Adrenal gland (tissue), 12 donors: Measurements from ENCODE around the gene TBX15. TPM values are rescaled to one million over a fixed set of nuclear protein-coding genes. Genes with fewer than 3 reads are reported as not detected.

Experiments used
- DNase-seq, 7 donors: peaks; one replicate each; pipeline ENCODE4 v3.0.0-alpha.2; 2019 to 2020
- H3K27ac ChIP-seq, 5 donors: fragments of 200-600 bp; sonication (generic) in 4 of 5; 1 replicate in 3 of 5; 2 replicates in 2 of 5; pipeline versions ENCODE4 v1.5.1 to v1.8.0; 2016 to 2020; ENCODE audit warnings: mild to moderate bottlenecking in 1 of 5
- H3K27me3 ChIP-seq: fragments of 200-600 bp; 2 replicates; pipeline ENCODE4 v1.8.0; 2021
- H3K36me3 ChIP-seq, 2 donors: fragments of 200-600 bp; replicated peaks in 1 of 2; 1 replicate in 1 of 2; 2 replicates in 1 of 2; pipeline versions ENCODE4 v1.5.1 to v1.8.0; 2018 to 2022
- H3K4me1 ChIP-seq, 2 donors: fragments of 200-600 bp; replicated peaks in 1 of 2; 1 replicate in 1 of 2; 2 replicates in 1 of 2; pipeline versions ENCODE4 v1.5.1 to v1.8.0; 2018 to 2021
- H3K4me3 ChIP-seq, 4 donors: fragments of 200-600 bp; sonication (generic) in 3 of 4; one replicate each; pipeline ENCODE4 v1.5.1; 2016 to 2018
- H3K9me3 ChIP-seq, 3 donors: fragments of 200-600 bp; sonication (generic) in 1 of 3; replicated peaks in 1 of 3; 1 replicate in 2 of 3; 2 replicates in 1 of 3; pipeline versions ENCODE4 v1.5.1 to v1.8.0; 2016 to 2021
- POLR2A ChIP-seq, 2 donors: fragments of 450-650 bp; IDR thresholded peaks; one replicate each; pipeline ENCODE4 v1.6.1; 2017; ENCODE audit warnings: antibody characterized with exemption in 2 of 2, mild to moderate bottlenecking in 2 of 2, moderate library complexity in 1 of 2
- WGBS, 4 donors: extraction: QIAGEN DNeasy Blood & Tissue Kit in 2 of 4; methylation state at CpG; one replicate each; pipeline versions ENCODE4 v1.1.5 to v1.1.7; 2013 to 2017; 5-methylcytosine and 5-hydroxymethylcytosine counted together
- intact Hi-C, 2 donors: fragments of 100-400 bp; cut with DNase I; formaldehyde crosslinking; loops; one replicate each; pipeline versions ENCODE4 v1.14.1 to v1.15.0; 2022 to 2023
- polyA plus RNA-seq, 3 donors: library from polyadenylated mRNA; stranded (reverse); fragments of 200-250 nt in 2 of 3; fragments of 350-450 nt in 1 of 3; fragmentation: Illumina TruSeq in 1 of 3; extraction: RNeasy Lipid Tissue Mini Kit (QIAGEN cat#74804) in 1 of 3; gene quantifications; one replicate each; pipeline ENCODE4 v1.2.3, GENCODE V29; 2013 to 2014
- total RNA-seq, 9 donors: library from RNA; depleted of rRNA in 4 of 9; stranded (reverse); fragments of >200 nt in 4 of 9; fragments of 120-200 nt in 1 of 9; fragmentation: NEBNext Ultra II Directional in 1 of 9; extraction: Animal tissue kit (Norgen Biotek cat#: 25700) in 1 of 9; gene quantifications; one replicate each; pipeline versions ENCODE4 v1.1.0 to v1.2.4, GENCODE V29; 2013 to 2023
- TF ChIP-seq, protein P1 (sequence below), 6 experiments: fragments of 450-650 bp in 4 of 6; fragments of 200-600 bp in 2 of 6; sonication (generic) in 1 of 6; IDR thresholded peaks; 1 replicate in 5 of 6; 2 replicates in 1 of 6; pipeline versions ENCODE4 v1.5.1 to v1.8.0; 2016 to 2021; ENCODE audit warnings: antibody characterized with exemption in 6 of 6, mild to moderate bottlenecking in 2 of 6, moderate library complexity in 1 of 6
- donor health status: healthy with polysubstance abuse.
- donor health status: Bipolar disorder and iron deficiency.
- donor health status: DM: yes; HTN: yes; CAD: no.
- donor health status: DM: no; HTN: no; CAD: no.
- donor health status: DM: no; HTN: no; CAD: no.
- donor health status: DM: yes; HTN: yes; CAD: no.

TBX15 gene
- total and polyA plus RNA-seq, 12 donors = 0.06 to 0.48 (median 0.15) TPM; not detected in 2

DNA sequence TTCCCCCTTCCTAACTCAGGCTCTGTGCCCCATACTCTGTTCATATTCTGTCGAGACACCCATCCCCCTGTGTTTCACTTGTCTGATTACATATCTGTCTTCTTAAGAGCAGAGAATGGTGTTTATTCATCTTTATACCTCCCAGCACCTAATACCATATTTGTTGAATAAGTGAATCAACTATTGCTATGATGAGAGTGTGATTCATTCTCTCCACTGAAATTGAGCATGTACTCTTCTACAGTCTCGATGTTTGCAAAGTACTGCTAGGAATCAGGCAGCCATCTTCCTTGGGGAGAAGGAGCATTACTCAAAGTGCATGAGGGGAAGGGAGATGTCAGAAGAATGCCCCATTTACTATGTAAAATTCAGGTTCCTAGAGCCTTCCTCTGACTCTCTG is 27.0 kb downstream of the TBX15 start:
- no peaks in the 10 kb centered on the region for H3K36me3 ChIP-seq
- H3K4me1 ChIP-seq = no peaks in the 10 kb centered on the region
- DNase-seq = no peak
- no peak overlapping the region for H3K27ac ChIP-seq
- H3K9me3 ChIP-seq = no peaks in the 10 kb centered on the region
- H3K4me3 ChIP-seq = no peak overlapping the region
- no peaks in the 10 kb centered on the region for H3K27me3 ChIP-seq
- intact Hi-C loops = no loop called here
- no peak for TF ChIP-seq POLR2A (IDR thresholded peaks at IDR 0.05)
- TF ChIP-seq, protein P1, sequence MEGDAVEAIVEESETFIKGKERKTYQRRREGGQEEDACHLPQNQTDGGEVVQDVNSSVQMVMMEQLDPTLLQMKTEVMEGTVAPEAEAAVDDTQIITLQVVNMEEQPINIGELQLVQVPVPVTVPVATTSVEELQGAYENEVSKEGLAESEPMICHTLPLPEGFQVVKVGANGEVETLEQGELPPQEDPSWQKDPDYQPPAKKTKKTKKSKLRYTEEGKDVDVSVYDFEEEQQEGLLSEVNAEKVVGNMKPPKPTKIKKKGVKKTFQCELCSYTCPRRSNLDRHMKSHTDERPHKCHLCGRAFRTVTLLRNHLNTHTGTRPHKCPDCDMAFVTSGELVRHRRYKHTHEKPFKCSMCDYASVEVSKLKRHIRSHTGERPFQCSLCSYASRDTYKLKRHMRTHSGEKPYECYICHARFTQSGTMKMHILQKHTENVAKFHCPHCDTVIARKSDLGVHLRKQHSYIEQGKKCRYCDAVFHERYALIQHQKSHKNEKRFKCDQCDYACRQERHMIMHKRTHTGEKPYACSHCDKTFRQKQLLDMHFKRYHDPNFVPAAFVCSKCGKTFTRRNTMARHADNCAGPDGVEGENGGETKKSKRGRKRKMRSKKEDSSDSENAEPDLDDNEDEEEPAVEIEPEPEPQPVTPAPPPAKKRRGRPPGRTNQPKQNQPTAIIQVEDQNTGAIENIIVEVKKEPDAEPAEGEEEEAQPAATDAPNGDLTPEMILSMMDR (IDR thresholded peaks at IDR 0.05) = no peak
- 69 to 86% (median 83%) methylated on average over 2 of the region's 2 CpGs for WGBS, 4 donors

DNA sequence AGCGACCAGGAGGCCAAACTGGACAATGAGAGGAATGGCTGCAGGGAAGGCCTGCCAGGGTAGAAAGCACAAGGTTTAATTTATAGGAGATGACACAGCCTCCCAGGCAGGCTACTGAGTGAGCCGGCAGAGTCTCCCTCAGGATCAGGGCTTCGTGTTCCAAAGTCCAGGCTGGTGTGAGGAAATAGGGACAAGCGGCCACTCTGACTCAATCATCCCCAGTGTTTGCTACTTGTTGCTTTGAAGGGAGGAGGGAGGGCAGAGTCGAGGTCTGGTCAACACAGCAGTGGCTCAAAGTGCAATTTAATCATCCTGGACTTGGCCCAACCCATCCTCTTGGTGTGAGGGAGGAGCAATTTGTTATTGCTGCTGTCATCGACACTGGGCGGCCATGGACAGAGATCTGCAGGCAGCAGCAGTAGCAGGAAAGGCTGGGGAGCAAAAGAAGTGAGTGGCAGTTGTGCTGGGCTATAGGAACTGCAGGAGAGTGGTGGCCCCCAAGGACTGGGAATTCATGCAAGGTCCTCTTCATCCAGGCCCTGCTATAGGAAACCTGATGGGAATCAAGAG is 27.5 kb downstream of the TBX15 start:
- intact Hi-C loops = no loop called here
- peak in 2 of 7 donors; percentile 30 to 58 for DNase-seq
- WGBS, 4 donors = 21 to 39% (median 30%) methylated on average over 5 to 7 of the region's 7 CpGs

DNA sequence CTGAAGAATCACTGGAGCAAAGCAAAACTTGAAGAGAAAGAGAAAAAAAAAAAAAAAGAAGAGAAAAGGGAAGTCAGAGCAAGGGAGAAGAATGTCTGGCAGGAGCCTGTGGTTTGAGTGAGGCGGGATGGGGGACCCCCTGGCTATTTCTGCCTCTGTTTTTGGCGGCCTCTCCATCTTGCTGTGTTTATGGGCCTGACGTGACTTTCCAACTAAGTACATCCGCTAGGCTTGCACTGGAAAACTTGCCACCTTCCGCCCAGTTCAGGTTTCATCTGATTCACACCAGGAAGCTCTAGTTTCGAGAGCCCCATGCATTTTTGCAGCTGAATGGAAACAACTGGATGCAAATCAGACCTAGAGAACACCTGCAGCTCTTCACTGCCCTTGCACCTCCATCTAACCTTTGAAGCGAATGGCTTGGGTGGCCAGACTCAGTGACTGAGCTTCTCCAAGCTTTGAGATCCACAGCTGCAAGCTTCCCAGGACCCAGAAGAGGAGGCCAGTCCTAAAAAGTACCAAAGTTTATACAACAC is 28.0 kb downstream of the TBX15 start:
- 41 to 54% (median 49%) methylated on average over 7 of the region's 7 CpGs for WGBS, 4 donors
- Histone ChIP-seq H3K4me3 (no peak overlapping the region), H3K9me3 (no peaks in the 10 kb centered on the region), H3K4me1 (no peaks in the 10 kb centered on the region), H3K36me3 (no peaks in the 10 kb centered on the region), H3K27ac (no peak overlapping the region), H3K27me3 (no peaks in the 10 kb centered on the region)
- DNase-seq = no peak
- intact Hi-C loops = no loop called here
- no peak for TF ChIP-seq POLR2A (IDR thresholded peaks at IDR 0.05)
- TF ChIP-seq, protein P1 (IDR thresholded peaks at IDR 0.05) = no peak

More for the DNA sequence above, 27.5 kb downstream of the TBX15 start:
- Histone ChIP-seq H3K4me1 (no peaks in the 10 kb centered on the region), H3K4me3 (no peak overlapping the region), H3K27me3 (no peaks in the 10 kb centered on the region), H3K27ac (no peak overlapping the region), H3K9me3 (no peaks in the 10 kb centered on the region), H3K36me3 (no peaks in the 10 kb centered on the region)
- TF ChIP-seq POLR2A (IDR thresholded peaks at IDR 0.05) = no peak
- TF ChIP-seq, protein P1 (IDR thresholded peaks at IDR 0.05) = no peak

DNA sequence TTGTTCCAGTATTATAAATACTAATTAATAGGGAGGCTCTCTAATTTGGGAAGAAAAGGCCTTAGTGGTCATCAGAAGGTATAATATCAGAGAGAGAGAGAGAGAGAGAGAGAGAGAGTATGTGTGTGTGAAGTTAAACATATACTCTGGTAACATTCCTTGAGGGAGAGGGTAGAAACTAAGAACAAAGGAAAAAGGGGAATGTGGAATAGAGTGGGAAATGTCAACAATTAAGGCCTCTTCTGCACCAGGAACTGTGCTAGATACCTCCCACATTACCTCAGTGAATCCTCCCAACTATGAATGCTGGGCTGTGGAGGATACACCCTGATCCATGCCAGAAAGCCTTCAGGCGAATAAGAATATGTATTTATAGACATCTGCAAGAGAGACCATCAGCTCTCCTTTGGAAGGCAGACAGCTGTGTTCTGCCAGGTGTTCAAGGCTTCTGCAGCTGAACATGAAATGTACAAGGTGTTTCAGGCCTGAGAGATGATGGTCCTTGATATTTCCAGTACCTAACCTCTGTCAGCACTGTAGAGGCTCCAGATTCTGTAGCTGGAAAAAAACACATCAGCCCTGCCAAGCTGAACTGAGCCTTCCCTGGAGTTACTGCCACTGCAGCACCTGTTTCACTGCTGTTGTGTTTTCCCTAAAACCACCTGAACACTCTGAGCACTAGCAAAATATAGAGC is 29.1 kb downstream of the TBX15 start:
- no peaks in the 10 kb centered on the region for H3K36me3 ChIP-seq
- TF ChIP-seq, protein P1 (IDR thresholded peaks at IDR 0.05) = no peak
- H3K9me3 ChIP-seq = no peaks in the 10 kb centered on the region
- no peak overlapping the region for H3K27ac ChIP-seq
- H3K27me3 ChIP-seq = no peaks in the 10 kb centered on the region
- H3K4me1 ChIP-seq = no peaks in the 10 kb centered on the region
- no peak overlapping the region for H3K4me3 ChIP-seq
- DNase-seq = no peak
- intact Hi-C loops = no loop called here
- WGBS, 4 donors = 64 to 88% (median 70%) methylated on average over 1 of the region's 1 CpG
